ENCODE results near the gene ZFP36. TPM values are rescaled to one million over a fixed set of nuclear protein-coding genes. Genes with fewer than 3 reads are reported as not detected.

The ZFP36 gene
- total RNA-seq, 2 donors from 2014 or later = 96.5 to 170 TPM

DNA sequence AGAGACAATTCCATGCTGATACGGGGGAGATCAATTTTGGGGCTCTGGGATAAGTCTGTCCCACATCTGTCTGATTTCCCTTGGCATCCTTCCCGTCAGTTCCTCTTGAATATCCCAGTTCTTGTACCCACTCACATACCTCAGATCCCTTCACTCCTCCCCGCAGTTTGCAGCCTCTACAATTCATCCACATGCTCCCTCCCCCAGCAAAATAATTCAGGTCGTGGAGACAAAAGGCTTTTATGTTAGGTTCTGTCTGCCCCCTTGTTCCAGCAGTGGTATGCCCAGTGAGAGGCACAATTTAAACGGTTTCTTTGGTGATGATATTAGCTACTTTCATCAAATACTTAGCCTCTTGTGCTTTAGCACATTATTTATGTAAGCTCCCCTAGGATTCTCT lies 19.5 kb downstream of the ZFP36 start:
- intact Hi-C loops (cut with DNase I) = no loop called here
- no peak for DNase-seq (ENCODE audit: low spot score)
- H3K4me1 ChIP-seq (replicated peaks) = no peaks in the 10 kb centered on the region
- H3K27me3 ChIP-seq (replicated peaks; ENCODE audit: insufficient read depth) = no peaks in the 10 kb centered on the region
- no peaks in the 10 kb centered on the region for H3K36me3 ChIP-seq
- H3K4me3 ChIP-seq = no peak overlapping the region
- 59% methylated on average over 5 of the region's 5 CpGs for WGBS
- no peak for TF ChIP-seq POLR2A (IDR thresholded peaks at IDR 0.05)
- no peak overlapping the region for H3K27ac ChIP-seq
- H3K9me3 ChIP-seq = no peaks in the 10 kb centered on the region

DNA sequence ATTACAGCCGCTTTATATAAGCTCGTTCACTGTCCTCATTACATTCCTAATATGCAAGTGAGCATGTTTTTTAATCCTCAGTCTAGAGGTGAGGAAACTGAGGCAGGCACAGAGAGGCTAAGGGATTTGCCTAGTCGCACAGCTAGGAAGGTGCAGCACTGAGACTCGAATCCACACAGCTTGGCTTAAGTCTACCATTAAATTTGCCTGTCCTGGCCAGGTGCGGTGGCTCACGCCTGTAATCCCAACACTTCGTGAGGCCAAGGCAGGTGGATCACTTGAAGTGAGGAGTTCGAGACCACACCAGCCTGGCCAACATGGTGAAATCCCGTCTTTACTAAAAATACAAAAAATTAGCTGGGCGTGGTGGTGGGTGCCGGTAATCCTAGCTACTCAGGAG lies 21.1 kb downstream of the ZFP36 start:
- H3K27ac ChIP-seq = no peak overlapping the region
- H3K4me3 ChIP-seq = no peak overlapping the region
- H3K36me3 ChIP-seq = peaks cover 2 to 9% of the 10 kb centered on the region in 2 donors
- intact Hi-C loops (cut with DNase I) = no loop called here
- H3K27me3 ChIP-seq (replicated peaks; ENCODE audit: insufficient read depth) = no peaks in the 10 kb centered on the region
- WGBS = 93% methylated on average over 11 of the region's 11 CpGs
- no peaks in the 10 kb centered on the region for H3K9me3 ChIP-seq
- no peak for TF ChIP-seq POLR2A (IDR thresholded peaks at IDR 0.05)
- TF ChIP-seq, protein P1, sequence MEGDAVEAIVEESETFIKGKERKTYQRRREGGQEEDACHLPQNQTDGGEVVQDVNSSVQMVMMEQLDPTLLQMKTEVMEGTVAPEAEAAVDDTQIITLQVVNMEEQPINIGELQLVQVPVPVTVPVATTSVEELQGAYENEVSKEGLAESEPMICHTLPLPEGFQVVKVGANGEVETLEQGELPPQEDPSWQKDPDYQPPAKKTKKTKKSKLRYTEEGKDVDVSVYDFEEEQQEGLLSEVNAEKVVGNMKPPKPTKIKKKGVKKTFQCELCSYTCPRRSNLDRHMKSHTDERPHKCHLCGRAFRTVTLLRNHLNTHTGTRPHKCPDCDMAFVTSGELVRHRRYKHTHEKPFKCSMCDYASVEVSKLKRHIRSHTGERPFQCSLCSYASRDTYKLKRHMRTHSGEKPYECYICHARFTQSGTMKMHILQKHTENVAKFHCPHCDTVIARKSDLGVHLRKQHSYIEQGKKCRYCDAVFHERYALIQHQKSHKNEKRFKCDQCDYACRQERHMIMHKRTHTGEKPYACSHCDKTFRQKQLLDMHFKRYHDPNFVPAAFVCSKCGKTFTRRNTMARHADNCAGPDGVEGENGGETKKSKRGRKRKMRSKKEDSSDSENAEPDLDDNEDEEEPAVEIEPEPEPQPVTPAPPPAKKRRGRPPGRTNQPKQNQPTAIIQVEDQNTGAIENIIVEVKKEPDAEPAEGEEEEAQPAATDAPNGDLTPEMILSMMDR (IDR thresholded peaks at IDR 0.05) = no peak
- TF ChIP-seq POLR2AphosphoS5 (IDR thresholded peaks at IDR 0.05) = no peak
- H3K4me1 ChIP-seq (replicated peaks) = no peaks in the 10 kb centered on the region
- no peak for DNase-seq (ENCODE audit: low spot score)

DNA sequence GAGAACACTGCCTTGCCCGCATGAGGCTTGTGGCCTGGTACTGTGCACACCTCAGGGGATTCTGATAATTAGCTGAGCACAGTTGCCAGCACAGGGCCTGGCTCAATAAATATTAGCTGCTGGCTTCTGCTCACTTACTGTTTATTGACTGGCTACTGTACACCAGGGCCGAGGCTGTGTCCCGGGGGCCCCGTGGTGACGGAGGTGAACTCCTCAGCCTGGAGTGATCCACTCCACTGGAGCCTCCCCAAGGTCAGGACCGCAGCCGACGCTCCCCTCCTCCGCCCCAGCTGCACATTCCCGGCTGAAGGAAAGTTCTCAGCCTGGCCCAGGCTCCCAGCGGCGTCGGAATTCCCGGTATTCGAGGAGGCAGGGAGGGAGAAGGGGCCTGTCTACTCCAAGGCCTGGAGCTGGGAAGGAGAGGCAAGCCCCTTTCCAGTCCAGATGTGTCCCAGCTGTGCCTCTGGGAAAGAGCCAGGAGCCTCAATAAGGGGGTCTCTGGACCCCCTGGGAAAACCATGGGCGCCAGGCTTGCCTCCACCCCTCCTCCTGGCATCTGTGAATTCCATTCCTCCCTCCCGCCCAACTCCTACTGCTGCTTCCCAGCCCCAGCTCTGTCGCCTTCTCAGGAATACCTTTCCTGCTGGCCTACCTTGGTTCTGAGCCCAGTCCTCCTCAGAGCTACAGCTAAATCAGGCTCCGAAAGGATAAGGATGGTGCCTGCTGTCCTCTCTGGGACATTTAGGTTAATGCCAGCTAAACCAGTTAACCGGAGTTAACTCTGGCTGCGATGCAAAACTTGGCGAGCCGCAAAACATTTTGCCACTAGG lies 21.9 kb downstream of the ZFP36 start:
- Histone ChIP-seq H3K4me1 (replicated peaks) (no peaks in the 10 kb centered on the region), H3K27me3 (replicated peaks; ENCODE audit: insufficient read depth) (no peaks in the 10 kb centered on the region), H3K9me3 (no peaks in the 10 kb centered on the region), H3K27ac (peak overlapping the region; percentile 39 to 64), H3K4me3 (no peak overlapping the region), H3K36me3 (peaks cover 9 to 17% of the 10 kb centered on the region in 2 donors)
- DNase-seq (ENCODE audit: low spot score) = no peak
- 25% methylated on average over 19 of the region's 23 CpGs for WGBS
- intact Hi-C loops (cut with DNase I) = no loop called here
- no peak for TF ChIP-seq POLR2A (IDR thresholded peaks at IDR 0.05)
- TF ChIP-seq POLR2AphosphoS5 (IDR thresholded peaks at IDR 0.05) = no peak
- TF ChIP-seq, protein P1 (IDR thresholded peaks at IDR 0.05) = no peak

DNA sequence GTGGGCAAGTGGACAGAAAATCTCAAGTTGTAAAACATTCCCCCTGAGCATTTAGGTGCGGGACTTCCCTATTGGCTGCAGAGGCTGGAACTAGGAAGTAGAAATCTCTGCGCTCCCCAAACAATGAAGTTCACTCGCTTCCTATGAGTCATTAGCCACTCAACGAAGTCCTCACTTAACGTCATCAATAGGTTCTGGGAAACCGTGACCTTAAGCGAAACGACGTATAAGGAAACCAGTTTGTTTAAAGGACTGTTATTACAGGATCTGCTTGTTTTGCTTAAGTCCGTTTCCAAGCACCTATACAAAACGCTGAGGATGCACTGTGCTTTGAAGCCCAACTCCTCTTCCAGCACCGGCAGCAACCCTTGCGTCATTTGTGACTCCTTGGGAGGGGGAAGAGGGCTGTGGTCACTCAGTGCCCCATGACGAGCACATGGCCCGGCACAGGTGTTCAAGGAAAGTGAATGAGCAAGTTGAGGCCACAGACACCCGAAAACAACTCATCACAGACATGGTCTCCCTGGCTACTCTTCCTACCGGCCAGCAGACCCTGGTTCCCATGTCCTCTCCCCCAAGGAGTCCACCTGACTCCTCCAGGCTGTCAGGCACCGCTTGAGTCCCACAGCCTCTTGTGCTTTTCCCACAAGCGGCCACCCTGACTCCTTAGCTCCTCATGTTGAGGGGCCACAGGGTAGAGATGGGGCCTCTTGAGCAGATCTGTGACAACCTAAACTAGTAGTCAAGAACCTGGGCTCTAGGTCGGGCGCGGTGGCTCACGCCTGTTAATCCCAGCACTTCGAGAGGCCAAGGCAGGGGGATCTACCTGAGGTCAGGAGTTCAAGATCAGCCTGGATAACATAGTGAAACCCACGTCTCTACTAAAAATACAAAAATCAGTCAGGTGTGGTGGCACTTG lies 24.3 kb downstream of the ZFP36 start:
- Histone ChIP-seq H3K4me3 (no peak overlapping the region), H3K36me3 (peaks cover 15 to 21% of the 10 kb centered on the region in 2 donors), H3K9me3 (no peaks in the 10 kb centered on the region), H3K4me1 (replicated peaks) (peaks cover 11% of the 10 kb centered on the region), H3K27me3 (replicated peaks; ENCODE audit: insufficient read depth) (no peaks in the 10 kb centered on the region), H3K27ac (peak overlapping the region; percentile 30 to 67)
- peak; percentile 72 for TF ChIP-seq POLR2AphosphoS5 (IDR thresholded peaks at IDR 0.05)
- TF ChIP-seq, protein P1 (IDR thresholded peaks at IDR 0.05) = no peak
- 63% methylated on average over 25 of the region's 25 CpGs for WGBS
- intact Hi-C loops (cut with DNase I) = no loop called here
- DNase-seq (ENCODE audit: low spot score) = no peak

DNA sequence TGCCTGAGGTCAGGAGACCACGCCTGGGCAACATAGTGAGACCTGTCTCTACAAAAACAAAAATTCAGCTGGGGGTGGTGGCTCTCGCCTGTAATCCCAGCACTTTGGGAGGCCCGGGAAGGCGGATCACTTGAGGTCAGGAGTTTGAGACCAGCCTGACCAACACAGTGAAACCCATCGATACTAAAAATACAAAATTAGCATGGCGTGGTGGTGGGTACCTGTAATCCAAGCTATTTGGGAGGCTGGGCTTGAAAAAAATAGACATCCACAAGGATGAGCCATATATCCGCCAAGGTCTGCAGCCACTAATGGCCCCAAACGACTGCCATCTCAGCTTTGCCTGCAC lies 26.0 kb downstream of the ZFP36 start:
- TF ChIP-seq, protein P1 (IDR thresholded peaks at IDR 0.05) = no peak
- TF ChIP-seq POLR2A (IDR thresholded peaks at IDR 0.05) (no peak), POLR2AphosphoS5 (IDR thresholded peaks at IDR 0.05) (no peak)
- no peaks in the 10 kb centered on the region for H3K27me3 ChIP-seq (replicated peaks; ENCODE audit: insufficient read depth)
- peaks cover 16% of the 10 kb centered on the region for H3K4me1 ChIP-seq (replicated peaks)
- DNase-seq (ENCODE audit: low spot score) = no peak
- H3K4me3 ChIP-seq = no peak overlapping the region
- WGBS = 91% methylated on average over 8 of the region's 8 CpGs
- no peaks in the 10 kb centered on the region for H3K9me3 ChIP-seq
- H3K36me3 ChIP-seq = peaks cover 15 to 21% of the 10 kb centered on the region in 2 donors
- intact Hi-C loops (cut with DNase I) = no loop called here
- no peak overlapping the region for H3K27ac ChIP-seq

Data from prostate gland (tissue), 2 donors.